K562 (cell line): ENCODE results near the gene NMRAL1. TPM values are rescaled to one million over a fixed set of nuclear protein-coding genes. Genes with fewer than 3 reads are reported as not detected.

Experiments used
- ATAC-seq: fragments of 200-7000 bp; cut with Tn5 transposase; 3 replicates; pipeline ENCODE4 v1.9.1; 2020; ENCODE audit warnings: moderate library complexity
- BruUV-seq: library from RNA; stranded (reverse); fragments of 400-500 nt; replicated peaks from 2 replicates; lab custom pipeline; 2021; lab: Mats Ljungman, UMichigan
- CTCF ChIA-PET: fragments of 300-600 bp; formaldehyde crosslinking; extraction: SDS; loops from one replicate; lab custom pipeline; 2021; ENCODE audit warnings: low intra/inter-chr PET ratio; lab: Yijun Ruan, JAX
- POLR2A ChIA-PET: fragments of 300-600, 350-650 bp; sonication (Branson Sonifier 250); formaldehyde crosslinking; extraction: SDS; loops from one replicate; lab custom pipeline; 2021; ENCODE audit warnings: antibody characterized with exemption, inconsistent platforms; lab: Yijun Ruan, JAX
- DNase-seq, 4 experiments: peaks; one replicate each; pipeline versions ENCODE4 v3.0.0 to v3.0.0-alpha.2; 2011 to 2018; ENCODE audit warnings: low spot score in 3 of 4, mixed read lengths in 3 of 4; ENCODE audit errors: extremely low read depth in 1 of 4
- FAIRE-seq: peaks from 2 replicates; lab custom pipeline; 2011; peaks lifted over from hg19 to GRCh38; lab: Jason Lieb, UNC
- H2AFZ ChIP-seq: 2 replicates; pipeline ENCODE4 v1.6.0; 2011; ENCODE audit warnings: low read depth, low read length, control low read depth, inconsistent platforms
- H3K27ac ChIP-seq: fragments of 200-600 bp; 3 replicates; pipeline ENCODE4 v1.8.0; 2011; ENCODE audit warnings: low read depth, mild to moderate bottlenecking, control low read depth, inconsistent platforms, low read length, moderate library complexity, mixed read lengths; ENCODE audit errors: extremely low read depth
- H3K27me3 ChIP-seq, 2 experiments: fragments of 300-600 bp in 1 of 2; 2 replicates in 1 of 2; 3 replicates in 1 of 2; pipeline versions ENCODE4 v1.6.0 to v1.8.0; 2011; ENCODE audit warnings: inconsistent platforms in 2 of 2, low read length in 2 of 2, mild to moderate bottlenecking in 1 of 2, mixed read lengths in 1 of 2, moderate library complexity in 1 of 2; ENCODE audit not compliant: control insufficient read depth in 2 of 2, insufficient read depth in 2 of 2
- H3K36me3 ChIP-seq: fragments of 300-600 bp; 3 replicates; pipeline ENCODE4 v1.8.0; 2011; ENCODE audit warnings: mild to moderate bottlenecking, low read length, inconsistent platforms; ENCODE audit not compliant: control insufficient read depth, insufficient read depth
- H3K4me1 ChIP-seq, 2 experiments: fragments of 200-600 bp in 1 of 2; replicated peaks in 1 of 2; 2 replicates in 1 of 2; 3 replicates in 1 of 2; pipeline versions ENCODE4 v1.5.1 to v1.8.0; 2011; ENCODE audit warnings: inconsistent platforms in 2 of 2, low read length in 2 of 2, mild to moderate bottlenecking in 1 of 2, mixed read lengths in 1 of 2, moderate library complexity in 1 of 2; ENCODE audit not compliant: control insufficient read depth in 2 of 2, insufficient read depth in 2 of 2
- H3K4me2 ChIP-seq: 2 replicates; pipeline ENCODE4 v1.6.1; 2011; ENCODE audit warnings: low read length, control low read depth, inconsistent platforms, mixed read lengths; ENCODE audit not compliant: insufficient read depth
- H3K4me3 ChIP-seq: fragments of 200-600 bp; sonication (generic), shearing (Covaris generic); 2 replicates; pipeline ENCODE4 v1.5.1; 2016; ENCODE audit warnings: control low read depth, inconsistent platforms
- H3K79me2 ChIP-seq: fragments of 200-600 bp; 3 replicates; pipeline ENCODE4 v1.8.0; 2011; ENCODE audit warnings: low read length, inconsistent platforms; ENCODE audit not compliant: control insufficient read depth, insufficient read depth
- H3K9ac ChIP-seq, 2 experiments: 2 replicates each; pipeline versions ENCODE4 v1.6.0 to v1.6.1; 2011; ENCODE audit warnings: low read depth in 2 of 2, low read length in 2 of 2, control low read depth in 1 of 2, inconsistent platforms in 1 of 2, mild to moderate bottlenecking in 1 of 2, mixed read lengths in 1 of 2; ENCODE audit not compliant: insufficient read depth in 1 of 2
- H3K9me1 ChIP-seq: one replicate; pipeline ENCODE4 v1.6.0; 2011; ENCODE audit warnings: inconsistent platforms, mild to moderate bottlenecking, low read length, moderate library complexity; ENCODE audit not compliant: control insufficient read depth, insufficient read depth
- H3K9me3 ChIP-seq: replicated peaks from 2 replicates; pipeline ENCODE4 v1.5.1; 2011; ENCODE audit warnings: low read depth, low read length, inconsistent platforms; ENCODE audit not compliant: control insufficient read depth, insufficient read depth
- H4K20me1 ChIP-seq: replicated peaks from 2 replicates; pipeline ENCODE4 v1.6.1; 2011; ENCODE audit warnings: low read length, inconsistent platforms, mixed read lengths; ENCODE audit not compliant: control insufficient read depth, insufficient read depth
- HINFP ChIP-seq: fragments of 450-650 bp; conservative IDR thresholded peaks from 2 replicates; pipeline ENCODE4 v1.6.1; 2016; ENCODE audit warnings: missing genetic modification characterization, low read depth, mild to moderate bottlenecking, control low read depth, missing compliant biosample characterization
- HNRNPUL1 ChIP-seq: fragments of 200-400 bp; formaldehyde crosslinking; IDR thresholded peaks from 2 replicates; pipeline ENCODE4 v1.6.1; 2017; ENCODE audit warnings: low read length
- NBN ChIP-seq: fragments of 450-650 bp; IDR thresholded peaks from 2 replicates; pipeline ENCODE4 v1.6.1; 2016; ENCODE audit warnings: low read depth, mild to moderate bottlenecking
- RBFOX2 ChIP-seq: fragments of 200-400 bp; formaldehyde crosslinking; IDR thresholded peaks from 2 replicates; pipeline ENCODE4 v1.6.1; 2017; ENCODE audit warnings: low read depth, mild to moderate bottlenecking, low read length, moderate library complexity
- RCOR1 ChIP-seq, 2 experiments: IDR thresholded peaks; 2 replicates each; pipeline ENCODE4 v1.6.1; 2012; ENCODE audit warnings: low read depth in 2 of 2, low read length in 2 of 2, borderline replicate concordance in 1 of 2, improper control_type of control experiment in 1 of 2
- RUNX1 ChIP-seq: sonication (generic); IDR thresholded peaks from 2 replicates; pipeline ENCODE4 v1.6.1; 2016; ENCODE audit warnings: antibody characterized with exemption, low read depth
- SIN3A ChIP-seq, 2 experiments: fragments of 150-350 bp in 1 of 2; IDR thresholded peaks; 2 replicates each; pipeline ENCODE4 v1.6.1; 2011 to 2016; ENCODE audit warnings: borderline replicate concordance in 2 of 2, low read depth in 2 of 2, low read length in 2 of 2, mild to moderate bottlenecking in 2 of 2, moderate library complexity in 2 of 2; ENCODE audit not compliant: control insufficient read depth in 1 of 2
- WGBS: fragments of 100-300 bp; shearing (Covaris generic); methylation state at CpG from one replicate; pipeline ENCODE4 v1.1.6; 2016; ENCODE audit warnings: low coverage, mixed read lengths; ENCODE audit not compliant: insufficient coverage; ENCODE audit errors: missing lambda C conversion rate; 5-methylcytosine and 5-hydroxymethylcytosine counted together
- in situ Hi-C: fragments of 300-500 bp; cut with MboI; formaldehyde crosslinking; loops from 4 replicates; pipeline ENCODE4 v1.15.0; 2018; ENCODE audit warnings: inconsistent platforms, mixed read lengths
- intact Hi-C: fragments of 100-400 bp; cut with micrococcal nuclease; formaldehyde crosslinking; loops from 2 replicates; pipeline ENCODE4 v1.14.2; 2022
- polyA plus RNA-seq, 8 experiments: library from polyadenylated mRNA; depleted of rRNA in 4 of 8; stranded (reverse) in 5 of 8; unstranded in 3 of 8; fragments of >200 nt; fragmentation: Nextera tagmentation in 2 of 8; fragmentation: Illumina TruSeq in 1 of 8; extraction: Ambion mirVana in 2 of 8; extraction: Trizol in 1 of 8; gene quantifications; 2 replicates each; pipeline versions ENCODE4 v1.2.1 to v1.2.3, GENCODE V29; 2011 to 2014; ENCODE audit warnings: inconsistent platforms in 1 of 8, missing spikeins in 1 of 8
- total RNA-seq, 7 experiments: library from RNA; depleted of rRNA in 6 of 7; stranded (reverse); fragments of >200 nt in 6 of 7; fragmentation: Illumina TruSeq in 2 of 7; extraction: Trizol in 2 of 7; gene quantifications; 2 replicates each; pipeline versions ENCODE4 v1.2.1 to v1.2.3, GENCODE V29; 2011 to 2021; ENCODE audit warnings: low replicate concordance in 1 of 7
- TF ChIP-seq, protein P1 (sequence below): fragments of 250-450 bp; sonication (Bioruptor Pico); IDR thresholded peaks from 2 replicates; pipeline ENCODE4 v1.5.0; 2021

NMRAL1 gene
- total and polyA plus RNA-seq, 9 of the 15 experiments (the other 6 are each of a cell fraction or from before 2014, with no cell fraction given): 6.3 to 116 (median 63.2) TPM

GRCh38 chr16:4486126-4486893 is 11.9 kb upstream of the NMRAL1 start:
- ATAC-seq: no peak; the same call in 1 of the 3 replicates
- FAIRE-seq: no peak

More at GRCh38 chr16:4486126-4486893, 11.9 kb upstream of the NMRAL1 start:
- Histone ChIP-seq H3K4me1 (peaks cover 0 to 5% of the 10 kb centered on the region in 2 experiments; a peak in 2 of 5 replicates), H3K36me3 (peaks cover 78% of the 10 kb centered on the region), H2AFZ (no peak overlapping the region), H3K9me1 (peaks cover 4% of the 10 kb centered on the region), H3K4me2 (no peak overlapping the region), H3K27me3 (no peaks in the 10 kb centered on the region), H3K79me2 (peaks cover 31% of the 10 kb centered on the region), H3K27ac (no peak overlapping the region), H3K4me3 (no peak overlapping the region), H4K20me1 (0 out of 2 replicates have a peak, but pooled peaks cover 5% of the 10 kb centered on the region), H3K9me3 (no peaks in the 10 kb centered on the region), H3K9ac (no peak overlapping the region)
- ChIA-PET CTCF (no interaction called here), POLR2A (interaction anchor here (0.5 to 3.1 kb wide), 6 partner anchors 9 to 415 kb away, joined by 3 to 18 read pairs (median 3); partner anchors contain the start of gene HMOX2)
- WGBS: 78% methylated on average over 3 of the region's 3 CpGs
- intact Hi-C loops (no loop called here), in situ Hi-C loops (no loop called here)
- TF ChIP-seq RUNX1 (no peak), RBFOX2 (no peak), HINFP (tag) (no peak), RCOR1 (IDR thresholded peaks at IDR 0.05; ENCODE audit: borderline replicate concordance in 1 of 2, low read depth in 2 of 2, low read length in 2 of 2) (no peak), NBN (no peak), HNRNPUL1 (no peak), SIN3A (IDR thresholded peaks at IDR 0.05; ENCODE audit: borderline replicate concordance in 2 of 2, control insufficient read depth in 1 of 2, low read depth in 2 of 2, low read length in 2 of 2) (no peak)
- TF ChIP-seq, protein P1, sequence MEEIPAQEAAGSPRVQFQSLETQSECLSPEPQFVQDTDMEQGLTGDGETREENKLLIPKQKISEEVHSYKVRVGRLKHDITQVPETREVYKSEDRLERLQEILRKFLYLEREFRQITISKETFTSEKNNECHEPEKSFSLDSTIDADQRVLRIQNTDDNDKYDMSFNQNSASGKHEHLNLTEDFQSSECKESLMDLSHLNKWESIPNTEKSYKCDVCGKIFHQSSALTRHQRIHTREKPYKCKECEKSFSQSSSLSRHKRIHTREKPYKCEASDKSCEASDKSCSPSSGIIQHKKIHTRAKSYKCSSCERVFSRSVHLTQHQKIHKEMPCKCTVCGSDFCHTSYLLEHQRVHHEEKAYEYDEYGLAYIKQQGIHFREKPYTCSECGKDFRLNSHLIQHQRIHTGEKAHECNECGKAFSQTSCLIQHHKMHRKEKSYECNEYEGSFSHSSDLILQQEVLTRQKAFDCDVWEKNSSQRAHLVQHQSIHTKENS (CRISPR knock-in tag): no peak
- DNase-seq: no peak
- no TSS peak for BruUV-seq
